HepG2 (cell line): Measurements from ENCODE around the gene ATP5F1E. TPM values are rescaled to one million over a fixed set of nuclear protein-coding genes. Genes with fewer than 3 reads are reported as not detected.

Experiments
- AGO2 ChIP-seq: fragments of 200-400 bp; formaldehyde crosslinking; optimal IDR thresholded peaks from 2 replicates; pipeline ENCODE3; 2017; ENCODE audit warnings: mild to moderate bottlenecking, low read depth, low read length, moderate library complexity
- ATAD3A ChIP-seq: sonication (generic); formaldehyde crosslinking; IDR thresholded peaks from 2 replicates; pipeline ENCODE4 v1.4.0; 2020; ENCODE audit warnings: missing genetic modification reagents
- ELF3 ChIP-seq: IDR thresholded peaks from 2 replicates; pipeline ENCODE4 v1.6.1; 2016; ENCODE audit warnings: missing genetic modification reagents, missing compliant biosample characterization
- KAT2B ChIP-seq: fragments of 150-350 bp; IDR thresholded peaks from 2 replicates; pipeline ENCODE4 v1.6.1; 2014; ENCODE audit warnings: low read depth, low read length, borderline replicate concordance
- NCOA5 ChIP-seq: sonication (generic); formaldehyde crosslinking; IDR thresholded peaks from 2 replicates; pipeline ENCODE4 v1.4.0; 2020; ENCODE audit warnings: missing genetic modification reagents
- NCOR1 ChIP-seq: fragments of 200-600 bp; sonication (generic); IDR thresholded peaks from 2 replicates; pipeline ENCODE4 v1.7.0; 2017; ENCODE audit warnings: antibody characterized with exemption, low read length, borderline replicate concordance
- NFYC ChIP-seq: IDR thresholded peaks from 2 replicates; pipeline ENCODE4 v1.6.1; 2016; ENCODE audit warnings: missing genetic modification reagents, missing compliant biosample characterization
- NPAS2 ChIP-seq: sonication (generic); formaldehyde crosslinking; IDR thresholded peaks from 2 replicates; pipeline ENCODE4 v1.8.0; 2022; ENCODE audit warnings: mild to moderate bottlenecking, missing genetic modification reagents, borderline replicate concordance
- TAF1 ChIP-seq: sonication (generic); formaldehyde crosslinking; IDR thresholded peaks from 2 replicates; pipeline ENCODE4 v1.4.0; 2020; ENCODE audit warnings: missing genetic modification reagents
- ZFYVE20 ChIP-seq: sonication (generic); formaldehyde crosslinking; IDR thresholded peaks from 2 replicates; pipeline ENCODE4 v1.8.0; 2023; ENCODE audit warnings: low read depth, mild to moderate bottlenecking, moderate library complexity, missing genetic modification reagents, borderline replicate concordance
- ZNF234 ChIP-seq: sonication (generic); formaldehyde crosslinking; conservative IDR thresholded peaks from 2 replicates; pipeline ENCODE4 v1.5.1; 2020; ENCODE audit warnings: mild to moderate bottlenecking, missing genetic modification reagents
- ZNF660 ChIP-seq: sonication (generic); formaldehyde crosslinking; IDR thresholded peaks from 2 replicates; pipeline ENCODE4 v1.5.1; 2020; ENCODE audit warnings: mild to moderate bottlenecking, low read depth, missing genetic modification reagents, borderline replicate concordance
- ZNF672 ChIP-seq: sonication (generic); formaldehyde crosslinking; IDR thresholded peaks from 2 replicates; pipeline ENCODE4 v1.8.1; 2022; ENCODE audit warnings: missing genetic modification reagents
- ZNF709 ChIP-seq: sonication (generic); formaldehyde crosslinking; IDR thresholded peaks from 2 replicates; pipeline ENCODE4 v1.5.0; 2020; ENCODE audit warnings: mild to moderate bottlenecking, missing genetic modification reagents
- ZNF761 ChIP-seq: sonication (generic); formaldehyde crosslinking; conservative IDR thresholded peaks from 2 replicates; pipeline ENCODE4 v1.4.0; 2020; ENCODE audit warnings: mild to moderate bottlenecking, missing genetic modification reagents
- ZZZ3 ChIP-seq: sonication (generic); formaldehyde crosslinking; IDR thresholded peaks from 2 replicates; pipeline ENCODE4 v1.4.0; 2020; ENCODE audit warnings: missing genetic modification reagents, mild to moderate bottlenecking, borderline replicate concordance
- polyA plus RNA-seq, 8 experiments: library from polyadenylated mRNA; depleted of rRNA in 3 of 8; stranded (reverse) in 7 of 8; unstranded in 1 of 8; fragments of >200 nt; fragmentation: Illumina TruSeq in 4 of 8; extraction: Trizol in 4 of 8; gene quantifications; 2 replicates each; pipeline versions ENCODE4 v1.2.1 to v1.2.3, GENCODE V29; 2011 to 2016; ENCODE audit warnings: low read depth in 4 of 8, missing spikeins in 1 of 8, mixed read lengths in 1 of 8; ENCODE audit not compliant: insufficient read depth in 1 of 8
- total RNA-seq, 5 experiments: library from RNA; depleted of rRNA; stranded (reverse); fragments of >200 nt; fragmentation: Illumina TruSeq; extraction: Trizol; gene quantifications; 2 replicates each; pipeline ENCODE4 v1.2.3, GENCODE V29; 2016; ENCODE audit warnings: low read depth in 1 of 5
- TF ChIP-seq, protein P1 (sequence below): sonication (generic); formaldehyde crosslinking; IDR thresholded peaks from 2 replicates; pipeline ENCODE4 v1.9.0; 2021; ENCODE audit warnings: missing genetic modification reagents, mild to moderate bottlenecking, borderline replicate concordance
- TF ChIP-seq, protein P2 (sequence below): IDR thresholded peaks from 2 replicates; pipeline ENCODE4 v1.6.1; 2016; ENCODE audit warnings: missing compliant biosample characterization, missing genetic modification reagents, borderline replicate concordance
- TF ChIP-seq, protein P3 (sequence below): sonication (generic); formaldehyde crosslinking; conservative IDR thresholded peaks from 2 replicates; pipeline ENCODE4 v1.8.1; 2023; ENCODE audit warnings: missing genetic modification reagents
- TF ChIP-seq, protein P4 (sequence below): sonication (generic); formaldehyde crosslinking; IDR thresholded peaks from 2 replicates; pipeline ENCODE4 v1.4.0; 2020; ENCODE audit warnings: mild to moderate bottlenecking, missing genetic modification reagents
- TF ChIP-seq, protein P5 (sequence below): sonication (generic); formaldehyde crosslinking; IDR thresholded peaks from 2 replicates; pipeline ENCODE4 v1.4.0; 2020; ENCODE audit warnings: mild to moderate bottlenecking, missing genetic modification reagents
- TF ChIP-seq, protein P6 (sequence below): sonication (generic); formaldehyde crosslinking; IDR thresholded peaks from 2 replicates; pipeline ENCODE4 v1.8.1; 2023; ENCODE audit warnings: mild to moderate bottlenecking, missing genetic modification reagents

ATP5F1E gene
- total and polyA plus RNA-seq, 2 of the 13 experiments (the other 11 are each of a cell fraction or from before 2014, with no cell fraction given) = 121 to 134 TPM

DNA sequence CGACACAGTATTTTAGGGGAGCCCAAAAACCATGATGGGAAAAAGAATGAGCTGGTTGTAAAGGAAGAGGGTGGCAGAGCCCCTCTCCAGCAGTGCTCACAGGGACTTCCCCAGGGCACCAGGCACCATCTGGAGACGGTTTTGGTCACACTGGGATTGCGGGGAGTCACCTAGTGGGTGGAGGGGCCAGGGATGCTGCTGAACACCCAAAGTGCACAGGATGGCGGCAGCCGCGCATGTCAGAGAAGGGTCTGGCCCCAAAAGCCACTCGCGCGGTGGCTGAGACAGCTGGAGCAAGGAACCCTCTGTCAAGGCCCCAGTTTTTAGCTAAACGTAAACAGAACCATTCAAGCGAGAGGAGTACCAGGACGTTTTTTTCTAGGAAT is 35.9 kb downstream of the ATP5F1E start (continued):
- TF ChIP-seq NFYC (no peak), ZZZ3 (no peak), ZNF761 (no peak), TAF1 (CRISPR knock-in tag) (no peak), NPAS2 (no peak), ZFYVE20 (CRISPR knock-in tag) (0 out of 2 replicates have a peak, but pooled peaks have one; percentile 15), KAT2B (no peak), ZNF660 (no peak), AGO2 (peak; percentile 64), ZNF672 (CRISPR knock-in tag) (no peak), ELF3 (CRISPR knock-in tag) (no peak), ATAD3A (CRISPR knock-in tag) (no peak), NCOR1 (no peak), ZNF709 (CRISPR knock-in tag) (no peak), NCOA5 (CRISPR knock-in tag) (no peak), ZNF234 (no peak)
- TF ChIP-seq, protein P1, sequence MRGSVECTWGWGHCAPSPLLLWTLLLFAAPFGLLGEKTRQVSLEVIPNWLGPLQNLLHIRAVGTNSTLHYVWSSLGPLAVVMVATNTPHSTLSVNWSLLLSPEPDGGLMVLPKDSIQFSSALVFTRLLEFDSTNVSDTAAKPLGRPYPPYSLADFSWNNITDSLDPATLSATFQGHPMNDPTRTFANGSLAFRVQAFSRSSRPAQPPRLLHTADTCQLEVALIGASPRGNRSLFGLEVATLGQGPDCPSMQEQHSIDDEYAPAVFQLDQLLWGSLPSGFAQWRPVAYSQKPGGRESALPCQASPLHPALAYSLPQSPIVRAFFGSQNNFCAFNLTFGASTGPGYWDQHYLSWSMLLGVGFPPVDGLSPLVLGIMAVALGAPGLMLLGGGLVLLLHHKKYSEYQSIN (CRISPR knock-in tag) = no peak
- TF ChIP-seq, protein P2, sequence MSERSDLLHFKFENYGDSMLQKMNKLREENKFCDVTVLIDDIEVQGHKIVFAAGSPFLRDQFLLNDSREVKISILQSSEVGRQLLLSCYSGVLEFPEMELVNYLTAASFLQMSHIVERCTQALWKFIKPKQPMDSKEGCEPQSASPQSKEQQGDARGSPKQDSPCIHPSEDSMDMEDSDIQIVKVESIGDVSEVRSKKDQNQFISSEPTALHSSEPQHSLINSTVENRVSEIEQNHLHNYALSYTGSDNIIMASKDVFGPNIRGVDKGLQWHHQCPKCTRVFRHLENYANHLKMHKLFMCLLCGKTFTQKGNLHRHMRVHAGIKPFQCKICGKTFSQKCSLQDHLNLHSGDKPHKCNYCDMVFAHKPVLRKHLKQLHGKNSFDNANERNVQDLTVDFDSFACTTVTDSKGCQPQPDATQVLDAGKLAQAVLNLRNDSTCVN (CRISPR knock-in tag) = no peak
- TF ChIP-seq, protein P3, sequence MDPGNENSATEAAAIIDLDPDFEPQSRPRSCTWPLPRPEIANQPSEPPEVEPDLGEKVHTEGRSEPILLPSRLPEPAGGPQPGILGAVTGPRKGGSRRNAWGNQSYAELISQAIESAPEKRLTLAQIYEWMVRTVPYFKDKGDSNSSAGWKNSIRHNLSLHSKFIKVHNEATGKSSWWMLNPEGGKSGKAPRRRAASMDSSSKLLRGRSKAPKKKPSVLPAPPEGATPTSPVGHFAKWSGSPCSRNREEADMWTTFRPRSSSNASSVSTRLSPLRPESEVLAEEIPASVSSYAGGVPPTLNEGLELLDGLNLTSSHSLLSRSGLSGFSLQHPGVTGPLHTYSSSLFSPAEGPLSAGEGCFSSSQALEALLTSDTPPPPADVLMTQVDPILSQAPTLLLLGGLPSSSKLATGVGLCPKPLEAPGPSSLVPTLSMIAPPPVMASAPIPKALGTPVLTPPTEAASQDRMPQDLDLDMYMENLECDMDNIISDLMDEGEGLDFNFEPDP (CRISPR knock-in tag) = no peak
- TF ChIP-seq, protein P4, sequence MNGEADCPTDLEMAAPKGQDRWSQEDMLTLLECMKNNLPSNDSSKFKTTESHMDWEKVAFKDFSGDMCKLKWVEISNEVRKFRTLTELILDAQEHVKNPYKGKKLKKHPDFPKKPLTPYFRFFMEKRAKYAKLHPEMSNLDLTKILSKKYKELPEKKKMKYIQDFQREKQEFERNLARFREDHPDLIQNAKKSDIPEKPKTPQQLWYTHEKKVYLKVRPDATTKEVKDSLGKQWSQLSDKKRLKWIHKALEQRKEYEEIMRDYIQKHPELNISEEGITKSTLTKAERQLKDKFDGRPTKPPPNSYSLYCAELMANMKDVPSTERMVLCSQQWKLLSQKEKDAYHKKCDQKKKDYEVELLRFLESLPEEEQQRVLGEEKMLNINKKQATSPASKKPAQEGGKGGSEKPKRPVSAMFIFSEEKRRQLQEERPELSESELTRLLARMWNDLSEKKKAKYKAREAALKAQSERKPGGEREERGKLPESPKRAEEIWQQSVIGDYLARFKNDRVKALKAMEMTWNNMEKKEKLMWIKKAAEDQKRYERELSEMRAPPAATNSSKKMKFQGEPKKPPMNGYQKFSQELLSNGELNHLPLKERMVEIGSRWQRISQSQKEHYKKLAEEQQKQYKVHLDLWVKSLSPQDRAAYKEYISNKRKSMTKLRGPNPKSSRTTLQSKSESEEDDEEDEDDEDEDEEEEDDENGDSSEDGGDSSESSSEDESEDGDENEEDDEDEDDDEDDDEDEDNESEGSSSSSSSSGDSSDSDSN (CRISPR knock-in tag) = no peak
- TF ChIP-seq, protein P5, sequence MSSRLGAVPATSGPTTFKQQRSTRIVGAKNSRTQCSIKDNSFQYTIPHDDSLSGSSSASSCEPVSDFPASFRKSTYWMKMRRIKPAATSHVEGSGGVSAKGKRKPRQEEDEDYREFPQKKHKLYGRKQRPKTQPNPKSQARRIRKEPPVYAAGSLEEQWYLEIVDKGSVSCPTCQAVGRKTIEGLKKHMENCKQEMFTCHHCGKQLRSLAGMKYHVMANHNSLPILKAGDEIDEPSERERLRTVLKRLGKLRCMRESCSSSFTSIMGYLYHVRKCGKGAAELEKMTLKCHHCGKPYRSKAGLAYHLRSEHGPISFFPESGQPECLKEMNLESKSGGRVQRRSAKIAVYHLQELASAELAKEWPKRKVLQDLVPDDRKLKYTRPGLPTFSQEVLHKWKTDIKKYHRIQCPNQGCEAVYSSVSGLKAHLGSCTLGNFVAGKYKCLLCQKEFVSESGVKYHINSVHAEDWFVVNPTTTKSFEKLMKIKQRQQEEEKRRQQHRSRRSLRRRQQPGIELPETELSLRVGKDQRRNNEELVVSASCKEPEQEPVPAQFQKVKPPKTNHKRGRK = no peak
- TF ChIP-seq, protein P6, sequence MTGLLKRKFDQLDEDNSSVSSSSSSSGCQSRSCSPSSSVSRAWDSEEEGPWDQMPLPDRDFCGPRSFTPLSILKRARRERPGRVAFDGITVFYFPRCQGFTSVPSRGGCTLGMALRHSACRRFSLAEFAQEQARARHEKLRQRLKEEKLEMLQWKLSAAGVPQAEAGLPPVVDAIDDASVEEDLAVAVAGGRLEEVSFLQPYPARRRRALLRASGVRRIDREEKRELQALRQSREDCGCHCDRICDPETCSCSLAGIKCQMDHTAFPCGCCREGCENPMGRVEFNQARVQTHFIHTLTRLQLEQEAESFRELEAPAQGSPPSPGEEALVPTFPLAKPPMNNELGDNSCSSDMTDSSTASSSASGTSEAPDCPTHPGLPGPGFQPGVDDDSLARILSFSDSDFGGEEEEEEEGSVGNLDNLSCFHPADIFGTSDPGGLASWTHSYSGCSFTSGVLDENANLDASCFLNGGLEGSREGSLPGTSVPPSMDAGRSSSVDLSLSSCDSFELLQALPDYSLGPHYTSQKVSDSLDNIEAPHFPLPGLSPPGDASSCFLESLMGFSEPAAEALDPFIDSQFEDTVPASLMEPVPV (CRISPR knock-in tag) = no peak
